Measurements from ENCODE around the gene THRB.

DNA sequence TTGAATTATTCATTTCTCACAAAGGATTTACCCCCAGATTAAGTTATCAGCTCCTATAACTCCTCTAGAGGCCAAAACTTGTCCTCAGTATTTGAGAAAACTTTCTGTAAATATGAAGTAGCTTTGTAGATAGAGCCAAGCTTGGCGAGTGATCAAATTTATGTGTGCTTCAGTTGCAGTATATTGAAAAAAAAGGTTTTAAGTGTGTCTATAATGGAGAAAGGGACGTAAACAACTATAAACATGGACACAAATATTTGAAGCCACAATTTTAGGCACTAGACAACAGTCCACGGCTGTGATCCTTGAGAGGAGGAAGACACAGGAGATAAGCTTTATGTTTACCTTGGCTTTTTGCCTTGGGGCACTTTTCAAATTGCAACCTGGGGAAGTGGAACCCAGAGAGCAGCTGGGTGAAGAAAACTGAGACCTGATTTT is 118.7 kb downstream of the THRB start:
- no peak for TF ChIP-seq ZNF274 (IDR thresholded peaks at IDR 0.05; ENCODE audit: low read depth, low read length)
- TF ChIP-seq YY1 (IDR thresholded peaks at IDR 0.05; ENCODE audit: insufficient read depth, insufficient read length), result no peak

Measured in NT2/D1 (cell line).